WTC11 (cell line): ENCODE results near the gene UVRAG. TPM values are rescaled to one million over a fixed set of nuclear protein-coding genes. Genes with fewer than 3 reads are reported as not detected.

Source experiments
- ATAC-seq: fragments of 200-7000 bp; cut with Tn5 transposase; 2 replicates; pipeline ENCODE4 v1.10.0; 2021; ENCODE audit warnings: mild to moderate bottlenecking, moderate library complexity
- CTCF ChIA-PET: fragments of 300-600 bp; sonication (Branson Sonifier 250); formaldehyde crosslinking; loops from one replicate; lab custom pipeline; 2021; ENCODE audit warnings: antibody characterized with exemption; lab: Charles Lee
- POLR2A ChIA-PET: fragments of 350-600 bp; sonication (Branson Sonifier 250); formaldehyde crosslinking; loops from one replicate; lab custom pipeline; 2021; ENCODE audit warnings: antibody characterized with exemption; lab: Charles Lee
- DNase-seq: peaks from one replicate; pipeline ENCODE4 v3.0.0; 2021; ENCODE audit warnings: low spot score
- H3K27ac Mint-ChIP-seq: 2 replicates; pipeline ENCODE4 v1.8.0; 2021; ENCODE audit warnings: mixed read lengths
- H3K27me3 Mint-ChIP-seq: 2 replicates; pipeline ENCODE4 v1.8.0; 2021; ENCODE audit warnings: low read depth, mild to moderate bottlenecking, moderate library complexity, mixed read lengths
- H3K36me3 Mint-ChIP-seq: 2 replicates; pipeline ENCODE4 v1.8.0; 2021; ENCODE audit warnings: mixed read lengths
- H3K4me1 Mint-ChIP-seq: 2 replicates; pipeline ENCODE4 v1.8.0; 2022; ENCODE audit warnings: mixed read lengths
- H3K4me3 Mint-ChIP-seq: 2 replicates; pipeline ENCODE4 v1.8.0; 2021; ENCODE audit warnings: mild to moderate bottlenecking, moderate library complexity, mixed read lengths
- H3K9me3 Mint-ChIP-seq: 2 replicates; pipeline ENCODE4 v1.8.0; 2021; ENCODE audit warnings: mixed read lengths
- ATF1 ChIP-seq: sonication (generic); formaldehyde crosslinking; IDR thresholded peaks from 2 replicates; pipeline ENCODE4 v1.8.1; 2023; ENCODE audit warnings: mild to moderate bottlenecking, moderate library complexity, missing genetic modification reagents
- ATF2 ChIP-seq: sonication (generic); formaldehyde crosslinking; IDR thresholded peaks from 2 replicates; pipeline ENCODE4 v1.8.1; 2022; ENCODE audit warnings: low read depth, missing genetic modification reagents, borderline replicate concordance
- ATF3 ChIP-seq: sonication (generic); formaldehyde crosslinking; conservative IDR thresholded peaks from 2 replicates; pipeline ENCODE4 v1.8.1; 2022; ENCODE audit warnings: mild to moderate bottlenecking, missing genetic modification reagents
- CDX4 ChIP-seq: fragments of 250-450 bp; sonication (Bioruptor Pico); IDR thresholded peaks from 2 replicates; pipeline ENCODE4 v1.9.0; 2021; ENCODE audit warnings: moderate library complexity, mild to moderate bottlenecking, inconsistent platforms, borderline replicate concordance
- E2F4 ChIP-seq: sonication (generic); formaldehyde crosslinking; IDR thresholded peaks from 2 replicates; pipeline ENCODE4 v1.8.1; 2022; ENCODE audit warnings: low read depth, mild to moderate bottlenecking, moderate library complexity, missing genetic modification reagents, borderline replicate concordance
- ELF4 ChIP-seq: sonication (generic); formaldehyde crosslinking; IDR thresholded peaks from 2 replicates; pipeline ENCODE4 v1.8.1; 2022; ENCODE audit warnings: low read depth, mild to moderate bottlenecking, moderate library complexity, missing genetic modification reagents
- ETV6 ChIP-seq: sonication (generic); formaldehyde crosslinking; IDR thresholded peaks from 2 replicates; pipeline ENCODE4 v1.8.1; 2022; ENCODE audit warnings: mild to moderate bottlenecking, missing genetic modification reagents
- FOXK1 ChIP-seq: sonication (generic); formaldehyde crosslinking; IDR thresholded peaks from 2 replicates; pipeline ENCODE4 v1.8.0; 2022; ENCODE audit warnings: mild to moderate bottlenecking, moderate library complexity, missing genetic modification reagents
- FOXP4 ChIP-seq: sonication (generic); formaldehyde crosslinking; IDR thresholded peaks from 2 replicates; pipeline ENCODE4 v1.8.0; 2022; ENCODE audit warnings: mild to moderate bottlenecking, missing genetic modification reagents
- GRHL2 ChIP-seq: fragments of 250-450 bp; sonication (Bioruptor Pico); IDR thresholded peaks from 2 replicates; pipeline ENCODE4 v1.8.0; 2022; ENCODE audit warnings: mild to moderate bottlenecking, moderate library complexity; ENCODE audit not compliant: insufficient replicate concordance, severe bottlenecking
- HMGXB4 ChIP-seq: sonication (generic); formaldehyde crosslinking; IDR thresholded peaks from 2 replicates; pipeline ENCODE4 v1.8.1; 2023; ENCODE audit warnings: mild to moderate bottlenecking, moderate library complexity, missing genetic modification reagents
- JAZF1 ChIP-seq: fragments of 250-450 bp; sonication (Bioruptor Pico); IDR thresholded peaks from 2 replicates; pipeline ENCODE4 v1.9.0; 2021; ENCODE audit warnings: moderate library complexity, mild to moderate bottlenecking, inconsistent platforms
- MAX ChIP-seq: sonication (generic); formaldehyde crosslinking; IDR thresholded peaks from 2 replicates; pipeline ENCODE4 v1.8.0; 2022; ENCODE audit warnings: mild to moderate bottlenecking, missing genetic modification reagents
- MXD4 ChIP-seq: fragments of 250-450 bp; sonication (Bioruptor Pico); IDR thresholded peaks from 2 replicates; pipeline ENCODE4 v1.8.0; 2021; ENCODE audit warnings: mild to moderate bottlenecking, moderate library complexity, borderline replicate concordance
- MYBL2 ChIP-seq: sonication (generic); formaldehyde crosslinking; IDR thresholded peaks from 2 replicates; pipeline ENCODE4 v1.8.1; 2023; ENCODE audit warnings: mild to moderate bottlenecking, moderate library complexity, missing genetic modification reagents
- OVOL2 ChIP-seq: fragments of 250-450 bp; sonication (Bioruptor Pico); IDR thresholded peaks from 2 replicates; pipeline ENCODE4 v1.9.0; 2021; ENCODE audit warnings: mild to moderate bottlenecking, borderline replicate concordance
- RORB ChIP-seq: fragments of 250-450 bp; sonication (Bioruptor Pico); IDR thresholded peaks from 2 replicates; pipeline ENCODE4 v1.9.0; 2021; ENCODE audit warnings: mild to moderate bottlenecking
- TCF7 ChIP-seq: sonication (generic); formaldehyde crosslinking; IDR thresholded peaks from 2 replicates; pipeline ENCODE4 v1.8.0; 2022; ENCODE audit warnings: mild to moderate bottlenecking, low read depth, missing genetic modification reagents, moderate library complexity
- ZBTB21 ChIP-seq: sonication (generic); formaldehyde crosslinking; IDR thresholded peaks from 2 replicates; pipeline ENCODE4 v1.8.1; 2023; ENCODE audit warnings: mild to moderate bottlenecking, missing genetic modification reagents, borderline replicate concordance
- ZNF219 ChIP-seq: sonication (generic); formaldehyde crosslinking; IDR thresholded peaks from 2 replicates; pipeline ENCODE4 v1.8.0; 2023; ENCODE audit warnings: missing genetic modification reagents, mild to moderate bottlenecking, borderline replicate concordance
- ZNF425 ChIP-seq: fragments of 250-450 bp; sonication (Bioruptor Pico); conservative IDR thresholded peaks from 2 replicates; pipeline ENCODE4 v1.9.0; 2021; ENCODE audit warnings: mild to moderate bottlenecking
- ZNF671 ChIP-seq: fragments of 250-450 bp; sonication (Bioruptor Pico); IDR thresholded peaks from 2 replicates; pipeline ENCODE4 v1.8.0; 2021; ENCODE audit warnings: mild to moderate bottlenecking
- total RNA-seq: library from RNA; stranded (reverse); gene quantifications from 3 replicates; pipeline ENCODE4 v1.2.3, GENCODE V29; 2021

Gene UVRAG
- total RNA-seq, 1 experiment from 2014 or later = 14.5 TPM

GRCh38 chr11:75781831-75782230 lies 33.2 kb upstream of the UVRAG start:
- Mint-ChIP-seq H3K4me1 (no peaks in the 10 kb centered on the region), H3K27ac (no peak overlapping the region), H3K9me3 (no peaks in the 10 kb centered on the region), H3K27me3 (no peaks in the 10 kb centered on the region; the same call in 1 of the 2 replicates), H3K4me3 (no peak overlapping the region), H3K36me3 (no peaks in the 10 kb centered on the region)
- no peak for ATAC-seq
- DNase-seq = no peak
- TF ChIP-seq ATF1 (CRISPR knock-in tag) (no peak), ELF4 (CRISPR knock-in tag) (no peak), ZNF671 (CRISPR knock-in tag) (no peak), FOXP4 (no peak), MXD4 (CRISPR knock-in tag) (no peak), ZNF425 (CRISPR knock-in tag) (no peak), ATF2 (CRISPR knock-in tag) (no peak), CDX4 (no peak), JAZF1 (CRISPR knock-in tag) (no peak), MAX (CRISPR knock-in tag) (no peak), E2F4 (no peak)
- POLR2A ChIA-PET = no interaction called here
- CTCF ChIA-PET = no interaction called here

- Mint-ChIP-seq H3K4me3 (no peak overlapping the region), H3K36me3 (no peaks in the 10 kb centered on the region), H3K27me3 (no peaks in the 10 kb centered on the region), H3K27ac (no peak overlapping the region), H3K9me3 (no peaks in the 10 kb centered on the region), H3K4me1 (no peaks in the 10 kb centered on the region)
- ChIA-PET CTCF (no interaction called here), POLR2A (no interaction called here)
- TF ChIP-seq ZBTB21 (CRISPR knock-in tag) (no peak), OVOL2 (CRISPR knock-in tag) (no peak), ATF3 (CRISPR knock-in tag) (no peak), RORB (CRISPR knock-in tag) (no peak), TCF7 (CRISPR knock-in tag) (no peak), ATF1 (CRISPR knock-in tag) (no peak), ZNF671 (CRISPR knock-in tag) (no peak), GRHL2 (CRISPR knock-in tag) (no peak), JAZF1 (CRISPR knock-in tag) (no peak), ZNF219 (CRISPR knock-in tag) (no peak), FOXK1 (CRISPR knock-in tag) (no peak), HMGXB4 (CRISPR knock-in tag) (no peak), CDX4 (no peak), MYBL2 (CRISPR knock-in tag) (no peak), ETV6 (CRISPR knock-in tag) (no peak)
- DNase-seq = no peak
- no peak for ATAC-seq
These were observed 32.3 kb upstream of the UVRAG start for GRCh38 chr11:75782540-75783263.
